NCI-H146 treated with DMSO at 0.1 percent for 48 hours (cell line): ENCODE data around the gene MT2A.

Experiments
- DNase-seq: peaks from one replicate; lab custom pipeline; 2025; ENCODE audit not compliant: unreplicated experiment; lab: John Stamatoyannopoulos, UW

Gene MT2A

GRCh38 chr16:56594292-56594619, 14.1 kb upstream of the MT2A start:
- no peak for DNase-seq

- peak; percentile 17 for DNase-seq
Measured at GRCh38 chr16:56600398-56600999, 7.9 kb upstream of the MT2A start.

- peak; percentile 7 for DNase-seq
Measured at GRCh38 chr16:56601325-56601724, 7.1 kb upstream of the MT2A start.

- DNase-seq: peak; percentile 7
Measured at GRCh38 chr16:56603589-56603988, 4.8 kb upstream of the MT2A start.

GRCh38 chr16:56604966-56605365, 3.4 kb upstream of the MT2A start:
- DNase-seq: no peak

GRCh38 chr16:56605475-56605874, 2.9 kb upstream of the MT2A start:
- DNase-seq: no peak

- DNase-seq: no peak
Measured at GRCh38 chr16:56606071-56606475, 2.3 kb upstream of the MT2A start.

GRCh38 chr16:56606476-56607108, 1.8 kb upstream of the MT2A start:
- no peak for DNase-seq

GRCh38 chr16:56607109-56607618, 1.2 kb upstream of the MT2A start:
- no peak for DNase-seq

- no peak for DNase-seq
Measured at GRCh38 chr16:56607675-56608042, 725 bp upstream of the MT2A start.

GRCh38 chr16:56608876-56609462, 585 bp downstream of the MT2A start:
- no peak for DNase-seq

GRCh38 chr16:56609463-56609921, 1.1 kb downstream of the MT2A start:
- no peak for DNase-seq

GRCh38 chr16:56610017-56610608, 1.7 kb downstream of the MT2A start:
- DNase-seq: no peak

- no peak for DNase-seq
Measured at GRCh38 chr16:56610609-56611111, 2.3 kb downstream of the MT2A start.

- DNase-seq: no peak
Measured at GRCh38 chr16:56611281-56611833, 3.0 kb downstream of the MT2A start.

- no peak for DNase-seq
Measured at GRCh38 chr16:56613706-56614105, 5.3 kb downstream of the MT2A start.

- no peak for DNase-seq
Measured at GRCh38 chr16:56614549-56614991, 6.2 kb downstream of the MT2A start.

GRCh38 chr16:56615353-56615752, 7.0 kb downstream of the MT2A start:
- DNase-seq: no peak

- no peak for DNase-seq
Measured at GRCh38 chr16:56616608-56617211, 8.3 kb downstream of the MT2A start.

GRCh38 chr16:56617212-56618085, 9.1 kb downstream of the MT2A start:
- no peak for DNase-seq
